ENCODE measurements around the gene TEN1. TPM values are rescaled to one million over a fixed set of nuclear protein-coding genes. Genes with fewer than 3 reads are reported as not detected.

Gene TEN1
- total and polyA plus RNA-seq, 9 of the 15 experiments (the other 6 are each of a cell fraction or from before 2014, with no cell fraction given): 1.3 to 25.7 (median 10.1) TPM

DNA sequence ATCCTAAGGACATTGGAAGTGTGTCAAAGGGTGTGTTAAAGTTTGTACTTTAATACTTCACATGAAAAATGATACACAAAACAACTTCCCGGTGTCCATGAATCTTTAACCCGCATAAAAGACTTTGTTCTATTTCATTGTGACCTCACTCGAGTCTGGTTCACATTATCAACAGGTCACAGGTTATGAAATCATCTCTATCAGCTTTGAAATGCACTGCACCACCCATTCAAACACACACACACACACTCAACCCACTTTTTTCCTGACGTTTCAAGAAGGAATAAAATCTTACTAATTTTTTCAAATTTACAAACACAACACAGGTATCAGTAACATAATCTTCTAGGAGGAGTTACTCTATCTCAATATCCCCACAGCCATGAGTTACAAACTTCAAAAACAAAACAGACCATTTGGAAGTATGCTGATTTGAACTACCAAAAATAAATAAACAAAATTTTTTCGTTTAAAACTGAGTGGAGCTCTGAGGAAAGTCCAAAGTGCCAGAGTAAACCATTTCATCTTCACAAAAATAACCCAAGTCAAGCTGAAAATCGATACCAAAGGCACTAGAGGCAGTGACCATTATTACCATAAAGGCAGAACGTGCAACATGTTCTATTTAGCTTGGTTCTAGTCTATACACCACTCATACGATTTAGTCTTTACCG is 2.7 kb upstream of the TEN1 start (continued):
- TF ChIP-seq TAF9B (IDR thresholded peaks at IDR 0.05; ENCODE audit: partially characterized antibody): no peak
- no peak for TF ChIP-seq KLF13 (tag; IDR thresholded peaks at IDR 0.05; ENCODE audit: borderline replicate concordance, low read depth)
- TF ChIP-seq CCNT2 (IDR thresholded peaks at IDR 0.05; ENCODE audit: borderline replicate concordance, extremely low read depth, insufficient read length, low read depth, low read length): no peak
- no peak for TF ChIP-seq ZNF134 (CRISPR knock-in tag; conservative IDR thresholded peaks at IDR 0.05)
- no peak for TF ChIP-seq SREBF2 (CRISPR knock-in tag; IDR thresholded peaks at IDR 0.05)
- TF ChIP-seq SMARCC2 (IDR thresholded peaks at IDR 0.05; ENCODE audit: low read depth): no peak
- no peak for TF ChIP-seq RBM34 (IDR thresholded peaks at IDR 0.05; ENCODE audit: borderline replicate concordance, insufficient read depth, low read length)
- no peak for TF ChIP-seq NKRF (IDR thresholded peaks at IDR 0.05; ENCODE audit: borderline replicate concordance)
- TF ChIP-seq, protein P1, sequence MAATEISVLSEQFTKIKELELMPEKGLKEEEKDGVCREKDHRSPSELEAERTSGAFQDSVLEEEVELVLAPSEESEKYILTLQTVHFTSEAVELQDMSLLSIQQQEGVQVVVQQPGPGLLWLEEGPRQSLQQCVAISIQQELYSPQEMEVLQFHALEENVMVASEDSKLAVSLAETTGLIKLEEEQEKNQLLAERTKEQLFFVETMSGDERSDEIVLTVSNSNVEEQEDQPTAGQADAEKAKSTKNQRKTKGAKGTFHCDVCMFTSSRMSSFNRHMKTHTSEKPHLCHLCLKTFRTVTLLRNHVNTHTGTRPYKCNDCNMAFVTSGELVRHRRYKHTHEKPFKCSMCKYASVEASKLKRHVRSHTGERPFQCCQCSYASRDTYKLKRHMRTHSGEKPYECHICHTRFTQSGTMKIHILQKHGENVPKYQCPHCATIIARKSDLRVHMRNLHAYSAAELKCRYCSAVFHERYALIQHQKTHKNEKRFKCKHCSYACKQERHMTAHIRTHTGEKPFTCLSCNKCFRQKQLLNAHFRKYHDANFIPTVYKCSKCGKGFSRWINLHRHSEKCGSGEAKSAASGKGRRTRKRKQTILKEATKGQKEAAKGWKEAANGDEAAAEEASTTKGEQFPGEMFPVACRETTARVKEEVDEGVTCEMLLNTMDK (IDR thresholded peaks at IDR 0.05; ENCODE audit: borderline replicate concordance, insufficient read depth, low read depth, low read length, poor library complexity, severe bottlenecking): no peak
- TF ChIP-seq CHD4 (IDR thresholded peaks at IDR 0.05; ENCODE audit: insufficient read depth, insufficient replicate concordance, low read depth, low read length, poor library complexity, severe bottlenecking): no peak
- TF ChIP-seq, protein P2, sequence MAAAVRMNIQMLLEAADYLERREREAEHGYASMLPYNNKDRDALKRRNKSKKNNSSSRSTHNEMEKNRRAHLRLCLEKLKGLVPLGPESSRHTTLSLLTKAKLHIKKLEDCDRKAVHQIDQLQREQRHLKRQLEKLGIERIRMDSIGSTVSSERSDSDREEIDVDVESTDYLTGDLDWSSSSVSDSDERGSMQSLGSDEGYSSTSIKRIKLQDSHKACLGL (CRISPR knock-in tag; IDR thresholded peaks at IDR 0.05; ENCODE audit: borderline replicate concordance, poor library complexity, severe bottlenecking): no peak
- no peak for TF ChIP-seq DEAF1 (CRISPR knock-in tag; IDR thresholded peaks at IDR 0.05)
- TF ChIP-seq ARID4B (CRISPR knock-in tag; IDR thresholded peaks at IDR 0.05): no peak
- no peak for TF ChIP-seq ZNF41 (CRISPR knock-in tag; conservative IDR thresholded peaks at IDR 0.05)
- no peak for TF ChIP-seq ZNF764 (CRISPR knock-in tag; IDR thresholded peaks at IDR 0.05; ENCODE audit: low read depth)
